Heart left ventricle (tissue), 16 donors: ENCODE measurements around the gene PPP1R14C. TPM values are rescaled to one million over a fixed set of nuclear protein-coding genes. Genes with fewer than 3 reads are reported as not detected.

Experiments
- ATAC-seq, 4 donors: fragments of 200-7000 bp; cut with Tn5 transposase; one replicate each; pipeline ENCODE4 v1.9.1; 2020 to 2022; ENCODE audit warnings: moderate library complexity in 4 of 4, mild to moderate bottlenecking in 3 of 4, moderate number of reproducible peaks in 1 of 4
- DNase-seq, 5 donors: peaks; one replicate each; pipeline ENCODE4 v3.0.0-alpha.2; 2020
- H3K27ac ChIP-seq, 12 donors: fragments of 200-600 bp; sonication (generic) in 4 of 12; one replicate each; pipeline versions ENCODE4 v1.5.0 to v1.8.0; 2016 to 2022; ENCODE audit warnings: mild to moderate bottlenecking in 2 of 12
- H3K27me3 ChIP-seq, 9 donors: fragments of 200-600 bp; sonication (generic) in 2 of 9; one replicate each; pipeline versions ENCODE4 v1.5.1 to v1.8.0; 2016 to 2022; ENCODE audit warnings: mild to moderate bottlenecking in 3 of 9
- H3K36me3 ChIP-seq, 9 donors: fragments of 200-600 bp; sonication (generic) in 2 of 9; one replicate each; pipeline versions ENCODE4 v1.5.0 to v1.8.0; 2018 to 2022; ENCODE audit warnings: mild to moderate bottlenecking in 2 of 9
- H3K4me1 ChIP-seq, 12 donors: fragments of 200-600 bp; sonication (generic) in 4 of 12; one replicate each; pipeline versions ENCODE4 v1.5.0 to v1.8.0; 2016 to 2022; ENCODE audit warnings: mild to moderate bottlenecking in 3 of 12
- H3K4me3 ChIP-seq, 12 donors: fragments of 200-600 bp; sonication (generic) in 4 of 12; one replicate each; pipeline versions ENCODE4 v1.5.0 to v1.8.0; 2017 to 2022; ENCODE audit warnings: mild to moderate bottlenecking in 9 of 12, moderate library complexity in 4 of 12
- H3K9me3 ChIP-seq, 12 donors: fragments of 200-600 bp; sonication (generic) in 4 of 12; one replicate each; pipeline versions ENCODE4 v1.5.0 to v1.8.0; 2016 to 2022; ENCODE audit warnings: mild to moderate bottlenecking in 1 of 12
- CTCF ChIP-seq, 12 donors: fragments of 200-600 bp; sonication (generic) in 4 of 12; IDR thresholded peaks; one replicate each; pipeline versions ENCODE4 v1.5.0 to v1.8.0; 2018 to 2022; ENCODE audit warnings: antibody characterized with exemption in 12 of 12, mild to moderate bottlenecking in 5 of 12
- POLR2A ChIP-seq, 2 donors: fragments of 450-650 bp; IDR thresholded peaks; one replicate each; pipeline ENCODE4 v1.6.1; 2017; ENCODE audit warnings: antibody characterized with exemption in 2 of 2, mild to moderate bottlenecking in 2 of 2, moderate library complexity in 2 of 2
- WGBS, 4 donors: extraction: QIAGEN DNeasy Blood & Tissue Kit in 2 of 4; methylation state at CpG; one replicate each; pipeline versions ENCODE4 v1.1.5 to v1.1.7; 2013 to 2018; 5-methylcytosine and 5-hydroxymethylcytosine counted together
- intact Hi-C, 10 donors: fragments of 100-400 bp; cut with DNase I; formaldehyde crosslinking; loops; one replicate each; pipeline versions ENCODE4 v1.11.1 to v1.14.2; 2022
- polyA plus RNA-seq, 2 donors: library from polyadenylated mRNA; stranded (reverse); fragments of 200-250 nt; gene quantifications; one replicate each; pipeline ENCODE4 v1.2.3, GENCODE V29; 2013
- total RNA-seq, 9 donors: library from RNA; depleted of rRNA in 2 of 9; stranded (reverse); fragments of >200 nt in 2 of 9; fragmentation: NEBNext Ultra II Directional in 3 of 9; extraction: Animal tissue kit (Norgen Biotek cat#: 25700) in 3 of 9; gene quantifications; one replicate each; pipeline versions ENCODE4 v1.1.0 to v1.2.4, GENCODE V29; 2016 to 2023
- donor health status: ischemic (EF 13 %, LVEDD 7.1; RV severe dilation, severe dysfunction).
- donor health status: healthy with polysubstance abuse.
- donor health status: DM: no; HTN: yes; CAD: no.
- donor health status: DM: no; HTN: no; CAD: no.
- donor health status: ischemic (EF 25% LVEDD 6.9; RV normal size, moderate dysfunction).
- donor health status: ischemic (EF 25% LVEDD 5.7; RV mildly dilated, moderate dysfunction).
- donor health status: healthy.
- donor health status: DM: yes; HTN: yes; CAD: no.
- donor health status: ischemic (EF 35%, LVEDD 5.7; RV mildly dilated, moderate dysfunction).
- donor health status: nonischemic (EF 11% LVEDD 7.7; RV severe dilation, severe dysfunction).
- donor health status: DM: yes; HTN: yes; CAD: no.
- donor health status: PGD.
- donor health status: ischemic (EF 29% LVEDD 5.4; RV normal size, mild dysfunction).
- donor health status: nonischemic (EF 23%, LVEDD 6.1; RV moderate dilation, normal function).

PPP1R14C gene
- total and polyA plus RNA-seq, 11 donors = 41.1 to 143 (median 75.7) TPM

GRCh38 chr6:150275489-150275888 is 132.6 kb downstream of the PPP1R14C start:
- no peak for ATAC-seq
- WGBS, 4 donors = 80 to 92% (median 87%) methylated on average over 6 of the region's 6 CpGs

GRCh38 chr6:150276168-150276936 is 133.5 kb downstream of the PPP1R14C start:
- no peak overlapping the region for H3K27ac ChIP-seq
- no peaks in the 10 kb centered on the region for H3K36me3 ChIP-seq
- no peak for DNase-seq
- no peak for ATAC-seq
- H3K4me1 ChIP-seq = no peaks in the 10 kb centered on the region
- H3K4me3 ChIP-seq = no peak overlapping the region
- no peaks in the 10 kb centered on the region for H3K9me3 ChIP-seq
- WGBS, 4 donors = 84 to 87% (median 85%) methylated on average over 8 of the region's 8 CpGs
- H3K27me3 ChIP-seq = peaks cover 0 to 9% (median 0%) of the 10 kb centered on the region in 9 donors
- intact Hi-C loops = no loop called here
- TF ChIP-seq POLR2A (IDR thresholded peaks at IDR 0.05) (no peak), CTCF (IDR thresholded peaks at IDR 0.05) (no peak)

More at GRCh38 chr6:150275489-150275888, 132.6 kb downstream of the PPP1R14C start:
- intact Hi-C loops = no loop called here
- DNase-seq = no peak
- H3K4me3 ChIP-seq = no peak overlapping the region
- no peaks in the 10 kb centered on the region for H3K36me3 ChIP-seq
- H3K9me3 ChIP-seq = no peaks in the 10 kb centered on the region
- TF ChIP-seq POLR2A (IDR thresholded peaks at IDR 0.05) (no peak), CTCF (IDR thresholded peaks at IDR 0.05) (no peak)
- H3K4me1 ChIP-seq = no peaks in the 10 kb centered on the region
- peaks cover 0 to 8% (median 0%) of the 10 kb centered on the region in 9 donors for H3K27me3 ChIP-seq
- no peak overlapping the region for H3K27ac ChIP-seq

- Histone ChIP-seq H3K4me1 (no peaks in the 10 kb centered on the region), H3K27me3 (peaks cover 0 to 9% (median 0%) of the 10 kb centered on the region in 9 donors), H3K4me3 (no peak overlapping the region), H3K9me3 (no peaks in the 10 kb centered on the region), H3K27ac (no peak overlapping the region), H3K36me3 (no peaks in the 10 kb centered on the region)
- intact Hi-C loops = no loop called here
- ATAC-seq (no peak), DNase-seq (no peak)
- 77 to 86% (median 85%) methylated on average over 10 of the region's 10 CpGs for WGBS, 4 donors
- TF ChIP-seq CTCF (IDR thresholded peaks at IDR 0.05) (no peak), POLR2A (IDR thresholded peaks at IDR 0.05) (no peak)
Measured at GRCh38 chr6:150276937-150277742, 134.3 kb downstream of the PPP1R14C start.

GRCh38 chr6:150279533-150279932 is 136.7 kb downstream of the PPP1R14C start:
- WGBS, 4 donors = 64 to 86% (median 83%) methylated on average over 1 of the region's 1 CpG
- Histone ChIP-seq H3K4me1 (no peaks in the 10 kb centered on the region), H3K27me3 (peaks cover 0 to 9% (median 0%) of the 10 kb centered on the region in 9 donors), H3K9me3 (no peaks in the 10 kb centered on the region), H3K27ac (no peak overlapping the region), H3K4me3 (no peak overlapping the region), H3K36me3 (no peaks in the 10 kb centered on the region)
- TF ChIP-seq CTCF (IDR thresholded peaks at IDR 0.05) (no peak), POLR2A (IDR thresholded peaks at IDR 0.05) (no peak)
- ATAC-seq (no peak), DNase-seq (no peak)
- intact Hi-C loops = no loop called here
